Fibroblast of the aortic adventitia (primary cell): Measurements from ENCODE around the gene PGBD4. TPM values are rescaled to one million over a fixed set of nuclear protein-coding genes. Genes with fewer than 3 reads are reported as not detected.
"Not testable (repeated sequence)": the region's sequence is repeated elsewhere in the genome, so short reads cannot be mapped to it uniquely, and the experiment has no call there.

Experiments
- DNase-seq: peaks from one replicate; pipeline ENCODE4 v3.0.0-alpha.2; 2010; ENCODE audit warnings: low read depth
- H3K4me3 ChIP-seq: 2 replicates; pipeline ENCODE4 v1.5.1; 2011; ENCODE audit warnings: low read depth, mild to moderate bottlenecking, control low read depth, low read length, moderate library complexity
- CTCF ChIP-seq: IDR thresholded peaks from 2 replicates; pipeline ENCODE4 v1.5.1; 2011; ENCODE audit warnings: mild to moderate bottlenecking, low read length, control low read depth, inconsistent platforms; ENCODE audit not compliant: insufficient read depth
- total RNA-seq: library from RNA; depleted of rRNA; stranded (reverse); fragments of >200 nt; gene quantifications from 2 replicates; pipeline ENCODE4 v1.2.3, GENCODE V29; 2012; ENCODE audit warnings: low replicate concordance

Gene PGBD4
- total RNA-seq, 1 donor, result 2.2 TPM

GRCh38 chr15:34109797-34110663 is 8.1 kb downstream of the PGBD4 start:
- peak; percentile 85 for TF ChIP-seq CTCF
- no peak overlapping the region for H3K4me3 ChIP-seq
- peak; percentile 68 for DNase-seq

GRCh38 chr15:34111488-34111887 is 9.6 kb downstream of the PGBD4 start:
- TF ChIP-seq CTCF, result no peak

GRCh38 chr15:34114215-34114614 is 12.3 kb downstream of the PGBD4 start:
- no peak for TF ChIP-seq CTCF
- DNase-seq, result no peak
- H3K4me3 ChIP-seq, result no peak overlapping the region

More at GRCh38 chr15:34111488-34111887, 9.6 kb downstream of the PGBD4 start:
- H3K4me3 ChIP-seq, result no peak overlapping the region
- no peak for DNase-seq

GRCh38 chr15:34114739-34115138 is 12.9 kb downstream of the PGBD4 start:
- no peak for TF ChIP-seq CTCF

GRCh38 chr15:34116620-34117019 is 14.7 kb downstream of the PGBD4 start:
- no peak overlapping the region for H3K4me3 ChIP-seq
- TF ChIP-seq CTCF, result no peak
- DNase-seq, result no peak

More at GRCh38 chr15:34114739-34115138, 12.9 kb downstream of the PGBD4 start:
- no peak for DNase-seq
- H3K4me3 ChIP-seq, result no peak overlapping the region

GRCh38 chr15:34119291-34119690 is 17.4 kb downstream of the PGBD4 start:
- no peak for TF ChIP-seq CTCF
- DNase-seq, result peak; percentile 28

GRCh38 chr15:34120420-34120819 is 18.5 kb downstream of the PGBD4 start:
- H3K4me3 ChIP-seq, DNase-seq: not testable (repeated sequence)

More at GRCh38 chr15:34119291-34119690, 17.4 kb downstream of the PGBD4 start:
- H3K4me3 ChIP-seq, result no peak overlapping the region

- H3K4me3 ChIP-seq, DNase-seq: not testable (repeated sequence)
Measured at GRCh38 chr15:34121786-34122185, 19.9 kb downstream of the PGBD4 start.
